Measurements from ENCODE around the gene RNF34.

DNA sequence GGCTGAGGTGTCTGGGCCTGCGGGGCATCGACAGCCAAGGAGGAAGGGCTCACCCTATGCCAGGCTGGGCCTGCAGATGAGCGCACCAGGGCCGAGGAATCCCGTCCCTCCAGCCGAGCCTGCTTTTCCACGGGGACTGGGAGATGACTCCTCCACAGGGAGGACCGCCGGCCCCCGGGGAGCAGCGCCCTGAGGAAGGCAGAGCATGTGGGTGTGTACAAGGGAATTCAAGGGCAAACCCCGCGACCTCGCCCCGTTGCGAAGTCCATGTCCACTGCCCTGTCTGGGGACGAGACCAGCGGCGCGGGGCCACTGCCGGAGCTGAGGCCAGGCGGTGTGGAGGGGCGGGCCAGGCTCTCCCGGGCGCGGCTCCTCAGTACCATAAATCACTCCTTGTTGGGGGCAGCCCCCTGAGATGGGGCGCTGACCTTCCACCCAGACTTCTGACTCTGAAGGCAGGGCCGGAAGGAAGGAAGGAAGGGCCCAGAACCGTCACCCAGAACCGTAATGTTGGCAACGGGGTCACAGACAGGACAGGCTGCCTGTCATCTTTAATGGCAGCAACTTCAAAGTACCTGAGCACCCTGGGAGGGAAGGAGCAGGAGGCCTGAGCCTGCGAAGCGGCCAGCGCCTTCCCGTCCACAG is 52.5 kb downstream of the RNF34 start:
- TF ChIP-seq EP300 (IDR thresholded peaks at IDR 0.05) (no peak), POLR2A (IDR thresholded peaks at IDR 0.05) (no peak), POLR2AphosphoS5 (IDR thresholded peaks at IDR 0.05) (no peak)
- TF ChIP-seq, protein P1, sequence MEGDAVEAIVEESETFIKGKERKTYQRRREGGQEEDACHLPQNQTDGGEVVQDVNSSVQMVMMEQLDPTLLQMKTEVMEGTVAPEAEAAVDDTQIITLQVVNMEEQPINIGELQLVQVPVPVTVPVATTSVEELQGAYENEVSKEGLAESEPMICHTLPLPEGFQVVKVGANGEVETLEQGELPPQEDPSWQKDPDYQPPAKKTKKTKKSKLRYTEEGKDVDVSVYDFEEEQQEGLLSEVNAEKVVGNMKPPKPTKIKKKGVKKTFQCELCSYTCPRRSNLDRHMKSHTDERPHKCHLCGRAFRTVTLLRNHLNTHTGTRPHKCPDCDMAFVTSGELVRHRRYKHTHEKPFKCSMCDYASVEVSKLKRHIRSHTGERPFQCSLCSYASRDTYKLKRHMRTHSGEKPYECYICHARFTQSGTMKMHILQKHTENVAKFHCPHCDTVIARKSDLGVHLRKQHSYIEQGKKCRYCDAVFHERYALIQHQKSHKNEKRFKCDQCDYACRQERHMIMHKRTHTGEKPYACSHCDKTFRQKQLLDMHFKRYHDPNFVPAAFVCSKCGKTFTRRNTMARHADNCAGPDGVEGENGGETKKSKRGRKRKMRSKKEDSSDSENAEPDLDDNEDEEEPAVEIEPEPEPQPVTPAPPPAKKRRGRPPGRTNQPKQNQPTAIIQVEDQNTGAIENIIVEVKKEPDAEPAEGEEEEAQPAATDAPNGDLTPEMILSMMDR (IDR thresholded peaks at IDR 0.05): no peak
